DMS114 treated with DMSO at 0.1 percent for 48 hours (cell line): ENCODE measurements around the gene LTO1.

Source experiments
- DNase-seq: peaks from one replicate; lab custom pipeline; 2025; ENCODE audit not compliant: unreplicated experiment; lab: John Stamatoyannopoulos, UW

Gene LTO1

DNA sequence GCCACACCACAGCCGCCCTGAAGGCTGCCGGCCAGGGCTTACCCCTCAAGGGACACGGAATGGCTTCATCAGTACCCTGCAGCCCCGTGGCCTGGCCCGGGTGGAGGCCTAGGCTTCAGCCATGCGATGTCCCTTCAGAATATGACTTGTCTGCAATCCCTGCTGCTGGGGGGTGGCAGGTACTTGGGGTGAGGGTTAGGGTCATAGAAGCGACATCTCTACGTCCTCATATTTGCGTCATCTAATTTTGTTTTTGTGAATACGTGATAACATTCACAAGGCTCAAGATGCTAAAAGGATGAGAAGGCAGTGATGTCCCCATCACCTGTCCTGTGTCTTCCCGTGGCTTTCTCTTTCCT, 27.8 kb downstream of the LTO1 start:
- no peak for DNase-seq

DNA sequence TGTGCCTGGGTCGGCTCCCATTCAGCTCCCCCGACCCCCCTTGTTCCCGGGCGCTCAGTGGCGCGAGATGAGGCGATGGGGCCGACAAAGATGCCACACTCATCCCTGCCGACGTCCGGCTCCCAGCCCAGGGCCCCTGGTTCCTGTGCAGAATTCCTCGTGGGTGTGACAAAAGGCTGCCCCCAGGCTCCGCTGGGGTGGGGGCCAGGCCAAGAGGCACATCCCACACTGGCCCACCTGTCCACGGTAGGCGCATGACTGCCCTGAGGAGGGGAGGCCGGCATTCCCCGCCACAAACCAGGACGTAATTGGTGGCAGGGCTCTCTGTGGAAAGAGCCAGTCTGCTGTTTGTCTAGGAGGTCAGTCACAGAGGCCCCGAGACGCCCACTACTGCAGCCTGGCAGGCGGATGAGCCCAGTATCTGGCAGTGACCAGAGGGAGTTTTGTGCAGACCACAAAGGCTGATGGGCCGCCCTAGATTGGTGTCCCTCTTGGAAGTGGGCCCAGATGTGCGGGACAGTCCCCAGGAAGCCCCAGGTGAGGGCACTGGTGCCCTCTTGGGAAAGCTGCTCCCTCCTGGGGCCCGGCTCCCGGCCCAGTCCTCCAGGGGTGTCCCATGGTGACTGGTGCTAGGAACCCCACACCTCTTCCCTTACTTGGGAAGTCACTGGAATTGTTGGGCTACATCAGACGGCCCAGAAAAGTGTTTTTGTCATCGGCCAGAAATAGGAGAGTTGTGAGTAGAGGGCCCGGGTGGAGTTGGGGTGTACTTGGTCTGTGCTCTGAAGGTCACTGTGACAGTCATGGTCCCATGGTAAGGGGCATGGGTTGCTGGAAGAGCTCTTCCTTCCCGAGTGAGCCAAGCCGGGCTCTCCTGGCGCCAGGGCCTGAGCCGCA, 28.4 kb downstream of the LTO1 start:
- no peak for DNase-seq

DNA sequence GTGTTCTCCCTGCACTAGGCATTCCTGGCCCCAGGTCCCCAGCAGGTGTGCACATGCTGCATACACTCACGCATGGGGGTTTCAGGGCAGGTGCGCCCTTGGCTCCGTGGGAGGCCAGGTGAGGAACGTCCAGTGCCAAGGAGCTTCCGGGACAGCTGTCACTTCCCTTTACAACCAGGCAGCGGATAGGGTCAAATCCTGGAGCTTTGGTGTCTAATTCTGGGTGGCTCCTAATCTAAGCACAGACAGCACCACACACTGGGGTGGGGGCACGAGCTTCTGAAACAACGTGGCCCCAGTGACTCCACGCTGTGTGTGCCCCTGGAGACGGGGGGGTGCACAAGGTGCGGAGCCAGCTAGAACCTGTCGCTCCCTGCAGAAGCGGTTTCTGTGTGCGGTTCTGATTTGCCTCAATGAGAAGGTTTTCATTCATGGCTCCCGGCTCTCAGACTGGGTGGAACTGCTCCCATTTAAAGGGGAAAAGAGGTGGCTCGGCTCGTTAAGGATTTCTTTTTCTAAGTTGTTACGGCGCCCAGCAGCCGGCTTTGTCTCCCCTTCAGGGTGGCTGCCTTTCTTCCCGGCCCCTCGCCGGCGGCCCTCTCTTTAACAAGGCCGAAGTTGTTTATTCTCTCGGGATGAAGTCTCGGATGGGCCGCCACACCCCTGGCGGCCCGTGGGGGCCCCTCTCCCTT, 29.2 kb downstream of the LTO1 start:
- no peak for DNase-seq

DNA sequence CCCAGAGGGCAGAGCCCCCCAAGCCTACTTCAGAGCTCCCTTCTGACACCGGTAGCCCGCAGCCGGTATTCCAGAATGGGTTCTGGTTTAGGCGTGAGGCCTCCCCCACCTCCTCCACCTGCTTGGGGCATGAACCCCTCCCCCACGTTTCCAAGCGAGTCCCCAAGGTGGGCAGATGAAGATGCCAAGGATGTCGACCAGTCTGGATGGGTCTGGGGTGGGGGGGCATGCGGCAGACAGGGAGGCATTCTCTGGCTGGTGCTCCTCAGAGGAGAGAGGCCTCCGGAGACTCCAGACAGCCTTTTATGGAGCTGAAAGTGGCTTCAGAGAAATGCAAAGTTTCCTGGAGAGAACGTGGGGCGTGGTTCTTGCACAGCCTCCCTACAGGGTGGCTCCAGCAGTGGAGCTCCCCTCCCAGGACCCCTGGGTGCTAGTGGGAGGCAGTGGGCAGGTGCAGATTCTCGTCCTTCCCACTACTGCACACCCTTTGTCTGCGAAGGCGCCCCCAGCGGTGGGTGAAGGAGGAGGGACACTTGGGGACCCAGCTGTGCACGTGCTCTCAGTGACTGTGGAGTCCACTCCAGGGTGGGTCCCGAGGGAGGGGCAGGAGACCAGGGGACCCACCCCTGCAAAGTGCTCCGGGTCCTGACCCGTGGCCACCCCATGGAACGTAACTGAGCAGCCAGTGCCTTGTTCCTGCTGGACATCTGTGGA, 30.0 kb downstream of the LTO1 start:
- no peak for DNase-seq

DNA sequence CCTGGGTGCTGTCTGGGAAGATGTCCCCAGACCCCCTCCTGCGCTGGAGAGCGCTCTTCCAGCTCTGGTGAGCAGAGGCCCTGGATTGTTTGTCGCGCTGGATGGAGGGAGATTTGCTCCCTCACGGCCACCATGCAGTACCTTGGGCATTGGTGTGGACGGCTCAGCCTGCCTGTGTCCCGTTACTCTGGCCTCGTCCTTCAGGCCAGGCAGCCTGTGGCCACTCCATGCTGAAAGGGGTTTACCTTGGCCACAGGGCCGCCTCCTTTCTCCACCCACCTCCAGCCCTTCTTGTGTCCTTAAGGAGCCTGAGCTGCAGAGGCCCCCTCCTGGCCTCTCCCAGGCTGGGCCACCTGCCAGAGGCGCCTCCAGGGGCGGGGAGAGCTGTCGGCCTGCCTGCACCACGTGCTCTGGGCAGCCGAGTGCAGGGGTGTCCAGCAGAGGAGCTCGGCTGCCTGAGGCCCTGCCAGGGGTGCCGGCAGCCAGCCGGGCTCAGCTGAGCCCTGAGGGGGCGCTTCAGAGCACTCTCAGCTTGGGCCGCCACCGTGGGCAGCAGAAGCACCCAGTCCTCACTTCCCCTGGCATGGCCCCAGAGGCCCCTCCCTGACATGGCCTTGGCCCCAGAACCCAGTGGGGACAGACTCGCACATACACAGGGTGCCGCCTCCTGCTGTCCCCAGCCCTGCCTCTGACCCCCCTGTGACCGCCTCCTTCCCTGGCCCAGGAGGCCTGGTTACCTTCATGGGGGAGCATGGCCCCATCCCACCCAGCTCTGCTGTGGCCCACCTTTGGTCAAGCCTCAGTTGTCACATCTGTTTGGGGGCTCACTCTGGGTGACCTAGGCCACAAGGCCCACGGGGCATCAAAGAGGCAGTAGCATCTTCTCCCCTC, 30.8 kb downstream of the LTO1 start:
- DNase-seq = no peak

DNA sequence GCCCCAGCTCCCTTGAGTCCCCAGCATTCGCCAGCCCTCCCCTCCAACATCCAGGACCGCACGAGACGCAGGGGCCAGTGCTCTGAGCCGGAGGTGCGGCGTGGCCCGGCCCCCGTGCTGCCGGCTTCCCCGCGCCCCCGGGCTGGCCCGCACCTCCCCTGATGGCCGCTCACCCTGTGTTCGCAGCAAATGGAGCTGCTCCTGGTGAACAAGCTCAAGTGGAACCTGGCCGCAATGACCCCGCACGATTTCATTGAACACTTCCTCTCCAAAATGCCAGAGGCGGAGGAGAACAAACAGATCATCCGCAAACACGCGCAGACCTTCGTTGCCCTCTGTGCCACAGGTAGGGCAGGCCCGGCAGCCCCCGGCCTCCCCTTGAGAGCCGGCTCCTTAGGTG, 31.5 kb downstream of the LTO1 start:
- DNase-seq = no peak

DNA sequence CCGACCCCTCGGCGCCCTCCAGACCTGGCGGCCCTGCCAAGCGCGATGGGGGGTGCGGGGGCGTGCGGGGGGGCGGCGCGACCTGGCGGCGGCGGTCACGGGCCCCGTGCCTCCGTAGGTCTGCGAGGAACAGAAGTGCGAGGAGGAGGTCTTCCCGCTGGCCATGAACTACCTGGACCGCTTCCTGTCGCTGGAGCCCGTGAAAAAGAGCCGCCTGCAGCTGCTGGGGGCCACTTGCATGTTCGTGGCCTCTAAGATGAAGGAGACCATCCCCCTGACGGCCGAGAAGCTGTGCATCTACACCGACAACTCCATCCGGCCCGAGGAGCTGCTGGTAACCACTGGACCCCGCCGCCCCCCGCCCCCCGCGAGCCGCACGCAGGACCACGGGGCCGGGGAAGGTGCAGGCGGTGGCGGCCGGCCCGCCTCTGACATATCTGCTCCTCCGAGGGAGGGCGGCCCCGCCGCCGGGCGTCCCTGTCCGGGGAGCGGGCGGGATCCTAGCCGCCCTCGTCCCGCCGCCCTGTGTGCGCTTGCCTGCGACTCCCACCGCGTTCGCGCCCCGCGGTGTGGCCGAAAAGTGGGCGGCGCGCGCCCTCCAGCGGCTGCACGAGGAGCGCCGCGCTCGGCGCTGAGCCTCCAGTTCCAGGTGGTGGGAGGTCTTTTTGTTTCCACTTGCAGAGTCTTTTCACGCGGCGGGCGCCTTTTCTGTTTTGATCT, 32.1 kb downstream of the LTO1 start:
- peak; percentile 99 for DNase-seq

DNA sequence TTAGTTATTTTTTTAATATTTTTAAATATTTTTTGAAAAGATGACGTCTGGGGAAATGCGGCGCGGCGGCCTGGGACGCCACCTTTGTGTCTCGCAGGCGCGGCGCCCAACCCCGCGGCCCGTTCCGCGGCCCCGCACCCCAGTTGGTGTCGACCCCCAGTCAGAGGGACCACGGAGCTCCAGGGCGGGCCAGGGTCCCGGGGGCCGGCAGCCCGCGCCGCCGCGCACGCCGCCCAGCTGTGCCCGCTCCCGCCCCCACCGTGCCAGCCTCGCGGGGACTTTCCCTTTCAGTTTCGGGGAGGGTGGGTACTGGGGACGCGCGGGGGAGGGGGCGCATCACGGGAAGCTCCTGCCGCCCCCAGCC, 32.6 kb downstream of the LTO1 start:
- no peak for DNase-seq

DNA sequence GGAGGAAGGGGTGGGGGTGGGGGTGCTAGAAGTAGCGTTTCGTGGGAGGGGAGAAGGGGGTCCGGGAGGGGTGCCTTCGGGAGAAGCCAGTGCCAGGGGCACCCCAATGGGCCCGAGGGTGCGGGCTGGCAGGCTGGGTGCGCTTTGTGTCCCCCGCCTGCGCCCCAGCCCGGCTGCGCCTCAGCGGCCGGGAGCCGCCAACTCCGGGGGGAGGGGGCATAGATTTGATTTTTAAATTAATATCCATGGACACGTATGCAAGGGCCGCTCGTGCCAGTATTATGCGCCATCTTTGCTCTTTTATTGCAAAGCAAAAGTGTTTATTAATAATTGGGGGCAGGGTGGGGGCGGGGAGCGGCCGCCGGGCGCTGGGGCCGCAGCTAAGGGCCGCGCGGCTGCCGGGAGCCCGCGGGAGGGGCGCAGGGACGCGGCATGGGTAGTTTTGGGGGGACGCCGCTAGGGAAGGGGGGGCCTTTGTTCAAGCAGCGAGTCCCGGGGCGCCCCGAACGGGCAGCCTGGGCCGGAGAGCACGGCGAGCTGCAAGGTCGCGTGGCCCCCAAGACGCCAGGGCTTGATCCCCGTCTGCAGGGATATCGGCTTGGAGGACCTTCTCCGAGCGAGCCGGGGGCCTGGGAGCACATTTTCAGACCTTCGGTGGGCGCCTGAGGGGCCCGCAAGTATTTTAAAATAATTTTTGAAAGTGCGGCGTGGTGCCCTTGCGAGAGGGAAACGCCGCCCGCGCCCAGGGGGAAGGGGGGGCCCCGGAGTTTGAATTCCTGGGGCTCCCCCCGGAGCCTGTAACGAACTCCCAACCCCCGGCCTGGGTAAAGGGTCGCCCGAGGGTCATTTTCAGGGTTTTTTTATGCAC, 33.2 kb downstream of the LTO1 start:
- DNase-seq = no peak

DNA sequence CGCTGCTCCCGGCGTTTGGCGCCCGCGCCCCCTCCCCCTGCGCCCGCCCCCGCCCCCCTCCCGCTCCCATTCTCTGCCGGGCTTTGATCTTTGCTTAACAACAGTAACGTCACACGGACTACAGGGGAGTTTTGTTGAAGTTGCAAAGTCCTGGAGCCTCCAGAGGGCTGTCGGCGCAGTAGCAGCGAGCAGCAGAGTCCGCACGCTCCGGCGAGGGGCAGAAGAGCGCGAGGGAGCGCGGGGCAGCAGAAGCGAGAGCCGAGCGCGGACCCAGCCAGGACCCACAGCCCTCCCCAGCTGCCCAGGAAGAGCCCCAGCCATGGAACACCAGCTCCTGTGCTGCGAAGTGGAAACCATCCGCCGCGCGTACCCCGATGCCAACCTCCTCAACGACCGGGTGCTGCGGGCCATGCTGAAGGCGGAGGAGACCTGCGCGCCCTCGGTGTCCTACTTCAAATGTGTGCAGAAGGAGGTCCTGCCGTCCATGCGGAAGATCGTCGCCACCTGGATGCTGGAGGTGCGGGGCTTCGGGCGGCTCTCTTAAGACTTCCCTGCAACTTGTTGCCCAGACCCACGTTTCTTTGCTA, 34.1 kb downstream of the LTO1 start, which contains the start of gene CCND1:
Gene CCND1, plus strand, starts transcription at position 162 of the 587 bp plus-strand sequence. Its CDS starts 158 bp downstream, at position 320.
- peak; percentile 100 for DNase-seq

DNA sequence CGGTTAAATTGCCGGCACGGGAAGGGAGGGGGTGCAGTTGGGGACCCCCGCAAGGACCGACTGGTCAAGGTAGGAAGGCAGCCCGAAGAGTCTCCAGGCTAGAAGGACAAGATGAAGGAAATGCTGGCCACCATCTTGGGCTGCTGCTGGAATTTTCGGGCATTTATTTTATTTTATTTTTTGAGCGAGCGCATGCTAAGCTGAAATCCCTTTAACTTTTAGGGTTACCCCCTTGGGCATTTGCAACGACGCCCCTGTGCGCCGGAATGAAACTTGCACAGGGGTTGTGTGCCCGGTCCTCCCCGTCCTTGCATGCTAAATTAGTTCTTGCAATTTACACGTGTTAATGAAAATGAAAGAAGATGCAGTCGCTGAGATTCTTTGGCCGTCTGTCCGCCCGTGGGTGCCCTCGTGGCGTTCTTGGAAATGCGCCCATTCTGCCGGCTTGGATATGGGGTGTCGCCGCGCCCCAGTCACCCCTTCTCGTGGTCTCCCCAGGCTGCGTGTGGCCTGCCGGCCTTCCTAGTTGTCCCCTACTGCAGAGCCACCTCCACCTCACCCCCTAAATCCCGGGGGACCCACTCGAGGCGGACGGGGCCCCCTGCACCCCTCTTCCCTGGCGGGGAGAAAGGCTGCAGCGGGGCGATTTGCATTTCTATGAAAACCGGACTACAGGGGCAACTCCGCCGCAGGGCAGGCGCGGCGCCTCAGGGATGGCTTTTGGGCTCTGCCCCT, 34.7 kb downstream of the LTO1 start:
- peak; percentile 92 for DNase-seq

DNA sequence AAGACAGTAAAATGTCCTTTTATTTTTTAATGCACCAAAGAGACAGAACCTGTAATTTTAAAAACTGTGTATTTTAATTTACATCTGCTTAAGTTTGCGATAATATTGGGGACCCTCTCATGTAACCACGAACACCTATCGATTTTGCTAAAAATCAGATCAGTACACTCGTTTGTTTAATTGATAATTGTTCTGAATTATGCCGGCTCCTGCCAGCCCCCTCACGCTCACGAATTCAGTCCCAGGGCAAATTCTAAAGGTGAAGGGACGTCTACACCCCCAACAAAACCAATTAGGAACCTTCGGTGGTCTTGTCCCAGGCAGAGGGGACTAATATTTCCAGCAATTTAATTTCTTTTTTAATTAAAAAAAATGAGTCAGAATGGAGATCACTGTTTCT, 35.3 kb downstream of the LTO1 start:
- DNase-seq = no peak

DNA sequence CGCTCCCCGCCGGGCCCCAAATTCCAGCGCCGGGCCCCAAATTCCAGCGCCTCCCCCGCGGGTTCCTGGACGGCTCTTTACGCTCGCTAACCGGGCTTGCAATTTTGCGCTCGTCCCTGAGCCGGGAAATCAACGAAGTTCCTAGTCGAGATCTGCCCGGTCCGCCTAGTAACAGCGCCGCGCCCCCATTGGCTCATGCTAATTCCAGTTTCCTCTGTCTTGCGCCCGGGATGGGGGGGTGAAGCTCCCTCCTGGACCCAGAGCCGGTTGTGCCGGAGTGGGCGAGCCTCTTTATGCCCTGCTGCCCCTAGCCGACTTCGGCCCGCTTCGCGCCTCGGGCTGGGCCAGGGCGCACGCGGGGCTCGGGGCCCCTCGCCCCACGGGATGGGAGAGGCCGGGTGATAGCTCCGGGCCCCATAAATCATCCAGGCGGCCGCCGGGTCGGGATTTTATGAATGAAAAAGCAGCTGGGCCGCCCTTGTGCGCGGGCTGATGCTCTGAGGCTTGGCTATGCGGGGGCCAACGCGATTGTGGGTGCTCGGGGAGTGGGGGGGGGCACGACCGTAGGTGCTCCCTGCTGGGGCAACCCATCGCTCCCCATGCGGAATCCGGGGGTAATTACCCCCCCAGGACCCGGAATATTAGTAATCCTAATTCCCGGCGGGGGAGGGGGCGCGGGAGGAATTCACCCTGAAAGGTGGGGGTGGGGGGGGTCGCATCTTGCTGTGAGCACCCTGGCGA, 36.0 kb downstream of the LTO1 start:
- peak; percentile 100 for DNase-seq

DNA sequence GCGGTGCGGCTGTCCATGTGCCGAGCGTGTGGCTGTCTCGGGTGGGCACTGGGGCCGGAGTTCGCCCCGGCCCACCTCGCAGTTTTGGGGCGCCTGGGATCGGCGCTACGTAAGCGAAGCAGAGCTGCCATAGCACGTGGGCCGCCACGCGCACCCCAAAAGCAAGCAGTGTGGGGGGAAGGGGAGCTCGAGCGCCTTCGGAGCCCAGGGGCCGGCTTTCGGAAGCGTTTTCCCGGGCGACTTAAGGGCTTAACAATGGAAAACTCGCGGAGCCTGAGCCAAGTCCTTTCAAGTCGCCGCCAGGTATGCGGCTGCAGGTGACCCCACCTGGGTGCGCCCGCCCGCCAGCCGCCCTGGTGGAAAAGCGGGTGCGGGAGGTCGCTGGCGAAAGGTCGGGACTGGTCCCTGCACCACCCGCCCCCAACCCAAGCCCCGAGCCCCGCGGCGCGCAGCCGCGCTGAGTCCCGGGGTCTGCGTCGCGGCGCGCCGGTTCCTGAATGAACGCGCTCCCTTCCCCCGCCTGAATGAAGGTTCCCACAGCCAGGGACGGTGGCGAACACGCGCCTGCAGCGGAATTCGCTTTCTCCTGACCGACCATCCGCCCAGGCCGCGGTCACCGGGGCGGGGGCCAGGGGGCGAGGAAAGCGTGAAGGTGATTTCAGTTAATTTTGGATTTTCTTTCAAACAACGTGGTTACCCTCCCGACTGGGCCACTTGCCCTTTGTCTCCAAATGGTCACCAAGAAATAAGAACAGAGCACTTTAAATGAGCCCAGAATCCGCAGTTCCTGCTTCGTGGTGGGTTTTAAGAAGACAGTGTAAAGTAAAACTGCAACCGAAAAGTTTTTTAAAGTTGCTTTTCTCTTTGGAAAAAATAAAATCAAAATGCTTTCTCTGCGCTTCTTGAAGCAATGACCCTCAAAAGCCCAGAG, 36.9 kb downstream of the LTO1 start:
- DNase-seq = peak; percentile 98

DNA sequence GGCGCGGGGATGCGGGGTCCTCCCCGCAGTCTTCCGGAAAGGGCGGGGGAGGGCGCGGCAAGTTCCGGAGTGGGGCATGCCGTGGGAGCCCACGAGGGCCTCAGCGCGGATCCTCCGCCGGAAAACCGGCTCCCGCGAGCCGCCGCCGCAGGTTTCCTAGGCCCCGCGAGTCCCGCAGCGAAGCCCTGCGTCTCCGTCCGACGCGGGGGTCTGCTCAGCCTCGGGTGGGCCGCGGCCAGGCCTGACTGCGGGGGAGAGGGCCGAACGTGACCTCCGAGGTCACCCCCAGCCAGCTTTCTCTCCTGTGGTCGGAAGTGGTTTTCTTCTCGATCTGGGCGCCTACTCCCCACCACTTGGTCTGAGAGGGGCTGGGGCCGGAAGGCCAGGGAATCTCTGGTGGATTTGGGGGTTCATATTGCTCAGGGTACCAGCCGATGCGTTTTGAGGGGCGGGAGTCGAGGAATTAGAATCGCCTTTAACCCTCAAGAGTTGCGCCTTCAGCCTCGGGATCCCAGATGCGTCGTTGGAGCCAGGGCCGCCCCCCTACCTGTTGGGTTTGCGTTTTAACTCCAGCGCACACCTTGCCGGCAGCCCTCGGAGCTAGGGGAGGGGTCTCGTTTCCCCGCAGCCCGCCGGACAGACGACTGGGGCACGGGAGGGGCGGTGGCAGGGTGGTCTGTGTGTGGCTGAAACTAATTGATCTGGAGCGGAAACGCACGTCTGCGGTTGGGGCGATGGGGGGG, 37.8 kb downstream of the LTO1 start:
- no peak for DNase-seq
